ENCODE data around the gene LRRC42.
"Not testable (repeated sequence)": the region's sequence is repeated elsewhere in the genome, so short reads cannot be mapped to it uniquely, and the experiment has no call there.

Gene LRRC42

GRCh38 chr1:53968125-53968513 is 22.0 kb downstream of the LRRC42 start:
- CTCF ChIA-PET: interaction anchor here (0.7 to 1.5 kb wide), 2 partner anchors 10 to 90 kb away, joined by 3 to 5 read pairs; no protein-coding TSS in a partner anchor

GRCh38 chr1:53969323-53969722 is 23.2 kb downstream of the LRRC42 start:
- H3K4me3 ChIP-seq (ENCODE audit: low read depth, low read length); POLR2A ChIA-PET; DNase-seq (ENCODE audit: low read depth, low spot score): not testable (repeated sequence)
- CTCF ChIA-PET: interaction anchor here (0.9 to 1.9 kb wide), 5 partner anchors 10 to 109 kb away, joined by 3 to 6 read pairs (median 3); no protein-coding TSS in a partner anchor

More at GRCh38 chr1:53968125-53968513, 22.0 kb downstream of the LRRC42 start:
- POLR2A ChIA-PET: no interaction called here
- DNase-seq (ENCODE audit: low read depth, low spot score): no peak
- H3K4me3 ChIP-seq (ENCODE audit: low read depth, low read length): no peak overlapping the region
- TF ChIP-seq CTCF (IDR thresholded peaks at IDR 0.05; ENCODE audit: insufficient read depth, low read length, missing control alignments): no peak

- CTCF ChIA-PET: interaction anchor here (1.2 to 1.4 kb wide), 3 partner anchors 12 to 93 kb away, joined by 3 to 6 read pairs (median 5); no protein-coding TSS in a partner anchor
- POLR2A ChIA-PET: no interaction called here
- no peak overlapping the region for H3K4me3 ChIP-seq (ENCODE audit: low read depth, low read length)
- no peak for TF ChIP-seq CTCF (IDR thresholded peaks at IDR 0.05; ENCODE audit: insufficient read depth, low read length, missing control alignments)
- no peak for DNase-seq (ENCODE audit: low read depth, low spot score)
These were observed 25.6 kb downstream of the LRRC42 start for GRCh38 chr1:53971718-53972117.

- no peak for TF ChIP-seq CTCF (IDR thresholded peaks at IDR 0.05; ENCODE audit: insufficient read depth, low read length, missing control alignments)
- no peak overlapping the region for H3K4me3 ChIP-seq (ENCODE audit: low read depth, low read length)
- ChIA-PET CTCF (interaction anchor here (0.7 to 1.6 kb wide), 3 partner anchors 16 to 97 kb away, joined by 3 to 9 read pairs (median 3); no protein-coding TSS in a partner anchor), POLR2A (no interaction called here)
- no peak for DNase-seq (ENCODE audit: low read depth, low spot score)
These were observed 29.7 kb downstream of the LRRC42 start for GRCh38 chr1:53975861-53976260.

GRCh38 chr1:53979712-53980450 is 33.7 kb downstream of the LRRC42 start:
- no peak overlapping the region for H3K4me3 ChIP-seq (ENCODE audit: low read depth, low read length)
- ChIA-PET CTCF (interaction anchor here (1.1 to 1.5 kb wide), 4 partner anchors 10 to 119 kb away, joined by 3 to 6 read pairs (median 4); no protein-coding TSS in a partner anchor), POLR2A (interaction anchor here (0.5 kb wide), 1 partner anchor 94 kb away, joined by 3 read pairs; no protein-coding TSS in a partner anchor)
- no peak for DNase-seq (ENCODE audit: low read depth, low spot score)
- no peak for TF ChIP-seq CTCF (IDR thresholded peaks at IDR 0.05; ENCODE audit: insufficient read depth, low read length, missing control alignments)

GRCh38 chr1:53981220-53981619 is 35.1 kb downstream of the LRRC42 start:
- POLR2A ChIA-PET: no interaction called here
- CTCF ChIA-PET: no interaction called here
- no peak overlapping the region for H3K4me3 ChIP-seq (ENCODE audit: low read depth, low read length)
- no peak for DNase-seq (ENCODE audit: low read depth, low spot score)
- TF ChIP-seq CTCF (IDR thresholded peaks at IDR 0.05; ENCODE audit: insufficient read depth, low read length, missing control alignments): no peak
